GM11168 (cell line): ENCODE results near the gene GAS2.

Experiments used
- in situ Hi-C: fragments of 300-500 bp; cut with MboI; formaldehyde crosslinking; loops from one replicate; pipeline ENCODE4 v1.12.0; 2022; ENCODE audit warnings: low sequenced_read_pairs; ENCODE audit not compliant: unreplicated experiment

Gene GAS2

GRCh38 chr11:22832315-22833015 is 166.1 kb downstream of the GAS2 start:
- in situ Hi-C loops = no loop called here

- in situ Hi-C loops = no loop called here
These were observed 180.3 kb downstream of the GAS2 start for GRCh38 chr11:22846726-22847125.

DNA sequence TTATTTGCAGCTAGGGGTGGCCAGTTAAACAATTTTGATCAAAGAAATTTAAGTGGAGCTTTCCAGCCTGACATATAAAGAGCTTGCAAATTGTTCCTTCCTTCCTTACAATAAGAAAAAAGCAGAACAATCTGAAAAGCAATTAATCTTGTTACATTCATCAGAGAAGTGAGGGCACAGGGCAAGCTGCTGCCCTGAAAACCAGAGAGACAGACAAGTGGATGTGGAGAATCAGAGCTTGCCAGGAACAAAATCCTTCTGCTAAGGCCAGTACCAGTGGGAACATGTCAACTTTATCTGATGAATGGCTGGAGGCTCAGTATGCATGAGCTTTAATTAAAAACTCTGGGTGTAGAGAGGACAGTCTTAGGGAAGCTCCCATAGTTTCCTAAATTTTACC is 185.1 kb downstream of the GAS2 start:
- in situ Hi-C loops = no loop called here

- in situ Hi-C loops = no loop called here
These were observed 193.3 kb downstream of the GAS2 start for GRCh38 chr11:22859756-22860155.

DNA sequence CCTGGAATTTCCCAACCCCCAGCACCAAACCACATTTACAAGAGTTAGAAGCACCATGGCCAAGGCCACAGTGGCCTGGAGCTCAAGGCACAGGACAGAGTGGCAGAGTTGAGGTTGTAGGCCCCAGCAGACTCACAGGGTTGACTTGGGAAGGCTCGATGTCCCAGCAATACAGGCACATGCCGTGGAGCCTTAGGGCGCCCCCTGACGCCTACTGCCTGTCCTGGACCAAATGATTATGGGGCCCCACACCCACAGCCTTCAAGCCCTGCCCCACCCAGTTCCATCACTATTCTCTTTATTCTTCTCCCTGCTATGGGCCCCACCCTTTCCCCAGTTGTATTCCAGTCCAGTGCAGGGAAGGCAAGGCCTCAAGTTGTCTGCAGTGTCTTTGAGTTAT is 193.8 kb downstream of the GAS2 start, which contains the start of gene CCDC179:
CCDC179 (minus strand) TSS at position 234 of the 400 bp plus-strand sequence; CDS start at position 181, 53 bp downstream.
- in situ Hi-C loops = no loop called here
